OCI-LY1 (cell line): Measurements from ENCODE around the gene ANO4.

Experiments
- EZH2 ChIP-seq: fragments of 200-600 bp; sonication (generic), shearing (Covaris generic); IDR thresholded peaks from 2 replicates; pipeline ENCODE4 v1.8.0; 2017; ENCODE audit warnings: borderline replicate concordance, mixed run types, mild to moderate bottlenecking, antibody characterized with exemption, low read length, moderate library complexity, mixed read lengths
- TF ChIP-seq, protein P1 (sequence below): fragments of 200-600 bp; sonication (generic), shearing (Covaris generic); IDR thresholded peaks from 2 replicates; pipeline ENCODE4 v1.5.1; 2017; ENCODE audit warnings: mild to moderate bottlenecking, antibody characterized with exemption, low read length, moderate library complexity, mixed read lengths

DNA sequence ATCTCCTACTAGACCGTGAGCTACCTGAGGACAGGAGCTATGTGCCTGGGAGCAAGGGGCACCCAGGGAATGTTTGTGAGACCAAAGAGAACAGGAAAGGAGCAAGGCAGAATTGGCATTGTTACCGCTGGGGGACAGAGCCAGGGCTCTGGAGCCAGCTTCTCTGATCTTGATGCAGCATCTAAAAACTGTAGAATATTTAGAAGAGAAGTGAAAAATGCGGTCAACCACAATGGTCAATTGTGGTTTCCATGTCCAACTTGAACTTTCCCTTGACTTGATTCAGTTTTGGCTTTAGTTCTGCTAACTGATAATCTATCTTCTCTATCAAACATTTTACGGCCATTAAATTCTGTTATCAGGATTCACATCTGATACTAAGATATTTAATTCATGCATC, 201.2 kb downstream of the ANO4 start:
- TF ChIP-seq, protein P1, sequence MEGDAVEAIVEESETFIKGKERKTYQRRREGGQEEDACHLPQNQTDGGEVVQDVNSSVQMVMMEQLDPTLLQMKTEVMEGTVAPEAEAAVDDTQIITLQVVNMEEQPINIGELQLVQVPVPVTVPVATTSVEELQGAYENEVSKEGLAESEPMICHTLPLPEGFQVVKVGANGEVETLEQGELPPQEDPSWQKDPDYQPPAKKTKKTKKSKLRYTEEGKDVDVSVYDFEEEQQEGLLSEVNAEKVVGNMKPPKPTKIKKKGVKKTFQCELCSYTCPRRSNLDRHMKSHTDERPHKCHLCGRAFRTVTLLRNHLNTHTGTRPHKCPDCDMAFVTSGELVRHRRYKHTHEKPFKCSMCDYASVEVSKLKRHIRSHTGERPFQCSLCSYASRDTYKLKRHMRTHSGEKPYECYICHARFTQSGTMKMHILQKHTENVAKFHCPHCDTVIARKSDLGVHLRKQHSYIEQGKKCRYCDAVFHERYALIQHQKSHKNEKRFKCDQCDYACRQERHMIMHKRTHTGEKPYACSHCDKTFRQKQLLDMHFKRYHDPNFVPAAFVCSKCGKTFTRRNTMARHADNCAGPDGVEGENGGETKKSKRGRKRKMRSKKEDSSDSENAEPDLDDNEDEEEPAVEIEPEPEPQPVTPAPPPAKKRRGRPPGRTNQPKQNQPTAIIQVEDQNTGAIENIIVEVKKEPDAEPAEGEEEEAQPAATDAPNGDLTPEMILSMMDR = no peak
- TF ChIP-seq EZH2 = no peak
